Activated CD8-positive, alpha-beta memory T cell treated with anti-CD3 and anti-CD28 coated beads, Interleukin-2, amount 50 U/mL, for 1 hour (primary cell): ENCODE results near the gene SH3BGRL2.
"Not testable (repeated sequence)": the region's sequence is repeated elsewhere in the genome, so short reads cannot be mapped to it uniquely, and the experiment has no call there.

Experiments
- DNase-seq: peaks from one replicate; pipeline ENCODE4 v3.0.0-alpha.2; 2020; ENCODE audit errors: extremely low read depth

Gene SH3BGRL2

GRCh38 chr6:79745282-79745681 is 114.2 kb downstream of the SH3BGRL2 start:
- not testable (repeated sequence) for DNase-seq

DNA sequence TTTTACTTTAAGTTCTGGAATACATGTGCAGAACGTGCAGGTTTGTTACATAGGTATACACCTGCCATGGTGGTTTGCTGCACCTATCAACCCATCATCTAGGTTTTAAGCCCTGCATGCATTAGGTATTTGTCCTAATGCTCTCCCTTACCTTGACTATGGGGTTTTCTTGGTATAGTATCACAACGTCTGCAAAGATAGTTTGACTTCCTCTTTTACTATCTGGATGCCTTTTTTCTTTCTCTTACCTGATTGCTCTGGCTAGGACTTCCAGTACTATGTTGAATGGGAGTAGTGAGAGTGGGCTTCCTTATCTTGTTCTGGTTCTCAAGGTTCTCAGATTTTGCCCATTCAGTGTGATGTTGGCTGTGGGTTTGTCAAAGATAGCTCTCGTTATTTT is 115.2 kb downstream of the SH3BGRL2 start:
- not testable (repeated sequence) for DNase-seq

DNA sequence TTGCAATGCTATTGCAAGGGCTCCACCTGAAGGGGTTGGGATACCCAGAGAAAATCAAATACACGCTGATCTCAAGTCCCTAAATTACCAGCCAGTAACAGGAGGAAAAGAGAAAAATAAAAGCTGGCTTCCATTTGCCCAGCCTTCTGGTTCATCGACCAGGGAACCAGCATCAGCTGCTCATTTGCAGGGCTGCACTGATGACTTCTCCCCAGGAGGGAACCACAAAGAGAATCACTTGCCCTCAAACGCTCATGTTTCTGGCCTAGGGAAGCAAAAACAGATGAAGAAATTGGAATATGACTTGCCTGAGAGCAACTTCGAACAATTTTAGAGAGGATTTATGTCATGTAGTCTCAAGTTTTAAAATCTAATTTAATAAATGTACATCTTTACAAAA is 119.7 kb downstream of the SH3BGRL2 start:
- no peak for DNase-seq
